SK-N-SH treated with all-trans-retinoic acid at 6 μM for 48 hours (cell line): ENCODE data around the gene KIR3DL1.

Experiments used
- ATAC-seq: fragments of 200-7000 bp; cut with Tn5 transposase; 3 replicates; pipeline ENCODE4 v1.9.1; 2020; ENCODE audit warnings: mild to moderate bottlenecking, moderate library complexity
- ARNTL ChIP-seq: fragments of 450-650 bp; formaldehyde crosslinking; IDR thresholded peaks from 2 replicates; pipeline ENCODE4 v1.5.0; 2020; ENCODE audit warnings: low read depth, mild to moderate bottlenecking, moderate library complexity, borderline replicate concordance
- BACH2 ChIP-seq: fragments of 250-450 bp; sonication (Bioruptor Pico); IDR thresholded peaks from 2 replicates; pipeline ENCODE4 v1.9.0; 2021; ENCODE audit warnings: mild to moderate bottlenecking, borderline replicate concordance
- CSDC2 ChIP-seq: fragments of 250-450 bp; sonication (Bioruptor Pico); IDR thresholded peaks from 2 replicates; pipeline ENCODE4 v1.5.0; 2020; ENCODE audit warnings: mild to moderate bottlenecking, moderate library complexity
- ESRRG ChIP-seq: fragments of 250-450 bp; sonication (Bioruptor Pico); IDR thresholded peaks from 2 replicates; pipeline ENCODE4 v1.6.1; 2021; ENCODE audit warnings: mild to moderate bottlenecking
- GLIS3 ChIP-seq: fragments of 250-450 bp; sonication (Bioruptor Pico); IDR thresholded peaks from 2 replicates; pipeline ENCODE4 v1.5.0; 2020; ENCODE audit warnings: mild to moderate bottlenecking, moderate library complexity
- ISL1 ChIP-seq: fragments of 250-450 bp; sonication (Bioruptor Pico); IDR thresholded peaks from 2 replicates; pipeline ENCODE4 v2.1.2; 2022; ENCODE audit warnings: mild to moderate bottlenecking, moderate library complexity
- OSR1 ChIP-seq: fragments of 250-450 bp; sonication (Bioruptor Pico); IDR thresholded peaks from 2 replicates; pipeline ENCODE4 v1.8.0; 2022; ENCODE audit warnings: moderate library complexity, mild to moderate bottlenecking, inconsistent platforms
- PPARA ChIP-seq: fragments of 250-450 bp; sonication (Bioruptor Pico); IDR thresholded peaks from 2 replicates; pipeline ENCODE4 v1.5.0; 2020; ENCODE audit warnings: mild to moderate bottlenecking, borderline replicate concordance
- SNAI2 ChIP-seq: fragments of 250-450 bp; sonication (Bioruptor Pico); IDR thresholded peaks from 2 replicates; pipeline ENCODE4 v1.5.0; 2020; ENCODE audit warnings: mild to moderate bottlenecking, moderate library complexity
- TCF4 ChIP-seq: fragments of 250-450 bp; sonication (Bioruptor Pico); IDR thresholded peaks from 2 replicates; pipeline ENCODE4 v1.8.0; 2021; ENCODE audit warnings: mild to moderate bottlenecking, moderate library complexity, borderline replicate concordance
- TOX ChIP-seq: fragments of 250-450 bp; sonication (Bioruptor Pico); IDR thresholded peaks from 2 replicates; pipeline ENCODE4 v1.8.0; 2021; ENCODE audit warnings: mild to moderate bottlenecking, moderate library complexity, borderline replicate concordance
- TSHZ2 ChIP-seq: fragments of 250-450 bp; sonication (Bioruptor Pico); IDR thresholded peaks from 2 replicates; pipeline ENCODE4 v1.5.0; 2020; ENCODE audit warnings: mild to moderate bottlenecking, moderate library complexity
- ZC3H10 ChIP-seq: fragments of 250-450 bp; sonication (Bioruptor Pico); IDR thresholded peaks from 2 replicates; pipeline ENCODE4 v1.5.1; 2021; ENCODE audit warnings: mild to moderate bottlenecking, moderate library complexity
- ZFP3 ChIP-seq: fragments of 250-450 bp; sonication (Bioruptor Pico); IDR thresholded peaks from 2 replicates; pipeline ENCODE4 v1.5.0; 2020; ENCODE audit warnings: mild to moderate bottlenecking, moderate library complexity
- ZFP30 ChIP-seq: fragments of 450-650 bp; formaldehyde crosslinking; IDR thresholded peaks from 2 replicates; pipeline ENCODE4 v1.5.0; 2022; ENCODE audit warnings: mild to moderate bottlenecking, moderate library complexity
- ZNF565 ChIP-seq: fragments of 450-650 bp; formaldehyde crosslinking; conservative IDR thresholded peaks from 2 replicates; pipeline ENCODE4 v1.5.0; 2020; ENCODE audit warnings: low read depth, mild to moderate bottlenecking, moderate library complexity
- ZNF70 ChIP-seq: fragments of 450-650 bp; formaldehyde crosslinking; IDR thresholded peaks from 2 replicates; pipeline ENCODE4 v1.5.0; 2020; ENCODE audit warnings: mild to moderate bottlenecking, moderate library complexity
- ZNF8 ChIP-seq: fragments of 450-650 bp; formaldehyde crosslinking; IDR thresholded peaks from 2 replicates; pipeline ENCODE4 v1.5.0; 2020; ENCODE audit warnings: mild to moderate bottlenecking, moderate library complexity
- TF ChIP-seq, protein P1 (sequence below): fragments of 250-450 bp; sonication (Bioruptor Pico); IDR thresholded peaks from 2 replicates; pipeline ENCODE4 v1.8.0; 2020; ENCODE audit warnings: mild to moderate bottlenecking, moderate library complexity, borderline replicate concordance
- TF ChIP-seq, protein P2 (sequence below): fragments of 250-450 bp; sonication (Bioruptor Pico); IDR thresholded peaks from 2 replicates; pipeline ENCODE4 v1.5.1; 2020; ENCODE audit warnings: low read depth, mild to moderate bottlenecking, moderate library complexity
- TF ChIP-seq, protein P3 (sequence below): fragments of 250-450 bp; sonication (Bioruptor Pico); IDR thresholded peaks from 2 replicates; pipeline ENCODE4 v1.8.0; 2021; ENCODE audit warnings: low read depth, mild to moderate bottlenecking, moderate library complexity, borderline replicate concordance
- TF ChIP-seq, protein P4 (sequence below): fragments of 250-450 bp; sonication (Bioruptor Pico); IDR thresholded peaks from 2 replicates; pipeline ENCODE4 v1.5.1; 2021; ENCODE audit warnings: mild to moderate bottlenecking, moderate library complexity

KIR3DL1 gene

GRCh38 chr19:54791476-54791875 lies 24.8 kb upstream of the KIR3DL1 start:
- TF ChIP-seq TCF4 (CRISPR knock-in tag): no peak
- TF ChIP-seq BACH2 (CRISPR knock-in tag): no peak
- TF ChIP-seq, protein P1, sequence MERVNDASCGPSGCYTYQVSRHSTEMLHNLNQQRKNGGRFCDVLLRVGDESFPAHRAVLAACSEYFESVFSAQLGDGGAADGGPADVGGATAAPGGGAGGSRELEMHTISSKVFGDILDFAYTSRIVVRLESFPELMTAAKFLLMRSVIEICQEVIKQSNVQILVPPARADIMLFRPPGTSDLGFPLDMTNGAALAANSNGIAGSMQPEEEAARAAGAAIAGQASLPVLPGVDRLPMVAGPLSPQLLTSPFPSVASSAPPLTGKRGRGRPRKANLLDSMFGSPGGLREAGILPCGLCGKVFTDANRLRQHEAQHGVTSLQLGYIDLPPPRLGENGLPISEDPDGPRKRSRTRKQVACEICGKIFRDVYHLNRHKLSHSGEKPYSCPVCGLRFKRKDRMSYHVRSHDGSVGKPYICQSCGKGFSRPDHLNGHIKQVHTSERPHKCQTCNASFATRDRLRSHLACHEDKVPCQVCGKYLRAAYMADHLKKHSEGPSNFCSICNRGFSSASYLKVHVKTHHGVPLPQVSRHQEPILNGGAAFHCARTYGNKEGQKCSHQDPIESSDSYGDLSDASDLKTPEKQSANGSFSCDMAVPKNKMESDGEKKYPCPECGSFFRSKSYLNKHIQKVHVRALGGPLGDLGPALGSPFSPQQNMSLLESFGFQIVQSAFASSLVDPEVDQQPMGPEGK: no peak
- TF ChIP-seq, protein P2, sequence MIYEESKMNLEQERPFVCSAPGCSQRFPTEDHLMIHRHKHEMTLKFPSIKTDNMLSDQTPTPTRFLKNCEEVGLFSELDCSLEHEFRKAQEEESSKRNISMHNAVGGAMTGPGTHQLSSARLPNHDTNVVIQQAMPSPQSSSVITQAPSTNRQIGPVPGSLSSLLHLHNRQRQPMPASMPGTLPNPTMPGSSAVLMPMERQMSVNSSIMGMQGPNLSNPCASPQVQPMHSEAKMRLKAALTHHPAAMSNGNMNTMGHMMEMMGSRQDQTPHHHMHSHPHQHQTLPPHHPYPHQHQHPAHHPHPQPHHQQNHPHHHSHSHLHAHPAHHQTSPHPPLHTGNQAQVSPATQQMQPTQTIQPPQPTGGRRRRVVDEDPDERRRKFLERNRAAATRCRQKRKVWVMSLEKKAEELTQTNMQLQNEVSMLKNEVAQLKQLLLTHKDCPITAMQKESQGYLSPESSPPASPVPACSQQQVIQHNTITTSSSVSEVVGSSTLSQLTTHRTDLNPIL: no peak
- TF ChIP-seq ARNTL (CRISPR knock-in tag): no peak
- no peak for TF ChIP-seq SNAI2 (CRISPR knock-in tag)
- no peak for TF ChIP-seq ISL1
- TF ChIP-seq ZNF8 (CRISPR knock-in tag): no peak
- TF ChIP-seq, protein P3, sequence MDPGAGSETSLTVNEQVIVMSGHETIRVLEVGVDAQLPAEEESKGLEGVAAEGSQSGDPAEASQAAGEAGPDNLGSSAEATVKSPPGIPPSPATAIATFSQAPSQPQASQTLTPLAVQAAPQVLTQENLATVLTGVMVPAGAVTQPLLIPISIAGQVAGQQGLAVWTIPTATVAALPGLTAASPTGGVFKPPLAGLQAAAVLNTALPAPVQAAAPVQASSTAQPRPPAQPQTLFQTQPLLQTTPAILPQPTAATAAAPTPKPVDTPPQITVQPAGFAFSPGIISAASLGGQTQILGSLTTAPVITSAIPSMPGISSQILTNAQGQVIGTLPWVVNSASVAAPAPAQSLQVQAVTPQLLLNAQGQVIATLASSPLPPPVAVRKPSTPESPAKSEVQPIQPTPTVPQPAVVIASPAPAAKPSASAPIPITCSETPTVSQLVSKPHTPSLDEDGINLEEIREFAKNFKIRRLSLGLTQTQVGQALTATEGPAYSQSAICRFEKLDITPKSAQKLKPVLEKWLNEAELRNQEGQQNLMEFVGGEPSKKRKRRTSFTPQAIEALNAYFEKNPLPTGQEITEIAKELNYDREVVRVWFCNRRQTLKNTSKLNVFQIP (CRISPR knock-in tag): no peak
- no peak for ATAC-seq

- TF ChIP-seq ZFP30: no peak
- TF ChIP-seq SNAI2 (CRISPR knock-in tag): no peak
- TF ChIP-seq ZNF70 (CRISPR knock-in tag): no peak
- no peak for TF ChIP-seq TSHZ2 (CRISPR knock-in tag)
- no peak for TF ChIP-seq GLIS3
- TF ChIP-seq ZNF8 (CRISPR knock-in tag): no peak
- TF ChIP-seq TOX (CRISPR knock-in tag): no peak
- TF ChIP-seq ZFP3 (CRISPR knock-in tag): no peak
- no peak for TF ChIP-seq ISL1
- no peak for TF ChIP-seq ZNF565 (CRISPR knock-in tag)
- no peak for TF ChIP-seq BACH2 (CRISPR knock-in tag)
- TF ChIP-seq ESRRG (CRISPR knock-in tag): no peak
- TF ChIP-seq, protein P2: no peak
- TF ChIP-seq, protein P4, sequence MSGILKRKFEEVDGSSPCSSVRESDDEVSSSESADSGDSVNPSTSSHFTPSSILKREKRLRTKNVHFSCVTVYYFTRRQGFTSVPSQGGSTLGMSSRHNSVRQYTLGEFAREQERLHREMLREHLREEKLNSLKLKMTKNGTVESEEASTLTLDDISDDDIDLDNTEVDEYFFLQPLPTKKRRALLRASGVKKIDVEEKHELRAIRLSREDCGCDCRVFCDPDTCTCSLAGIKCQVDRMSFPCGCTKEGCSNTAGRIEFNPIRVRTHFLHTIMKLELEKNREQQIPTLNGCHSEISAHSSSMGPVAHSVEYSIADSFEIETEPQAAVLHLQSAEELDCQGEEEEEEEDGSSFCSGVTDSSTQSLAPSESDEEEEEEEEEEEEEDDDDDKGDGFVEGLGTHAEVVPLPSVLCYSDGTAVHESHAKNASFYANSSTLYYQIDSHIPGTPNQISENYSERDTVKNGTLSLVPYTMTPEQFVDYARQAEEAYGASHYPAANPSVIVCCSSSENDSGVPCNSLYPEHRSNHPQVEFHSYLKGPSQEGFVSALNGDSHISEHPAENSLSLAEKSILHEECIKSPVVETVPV (CRISPR knock-in tag): no peak
- TF ChIP-seq OSR1: no peak
- TF ChIP-seq TCF4 (CRISPR knock-in tag): no peak
- TF ChIP-seq CSDC2: no peak
- TF ChIP-seq, all 23 proteins: peak for 0
- no peak for ATAC-seq
Observed at GRCh38 chr19:54792814-54793213, 23.5 kb upstream of the KIR3DL1 start.

DNA sequence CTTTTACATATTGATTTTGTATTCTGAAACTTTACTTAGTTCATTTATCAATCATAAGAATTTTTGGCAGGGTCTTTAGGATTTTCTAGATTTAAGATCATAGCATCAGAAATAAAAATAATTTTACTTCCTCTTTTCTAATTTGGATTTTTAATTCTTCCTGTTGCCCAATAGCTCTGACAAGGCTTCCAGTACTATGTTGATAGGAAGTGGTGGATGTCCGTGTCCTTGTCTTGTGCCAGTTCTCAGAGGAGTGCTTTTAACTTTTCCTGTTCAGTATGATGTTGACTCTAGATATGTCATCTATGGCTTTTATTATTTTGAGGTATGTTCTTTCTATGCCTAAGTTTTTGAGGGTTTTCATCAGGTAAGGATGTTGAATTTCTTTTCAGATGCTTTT lies 20.5 kb upstream of the KIR3DL1 start:
- no peak for ATAC-seq
- TF ChIP-seq SNAI2 (CRISPR knock-in tag) (no peak), ZNF8 (CRISPR knock-in tag) (no peak), TCF4 (CRISPR knock-in tag) (no peak), CSDC2 (no peak), ISL1 (no peak), ARNTL (CRISPR knock-in tag) (no peak), PPARA (no peak), ESRRG (CRISPR knock-in tag) (no peak), ZC3H10 (CRISPR knock-in tag) (no peak), ZFP30 (no peak), ZNF70 (CRISPR knock-in tag) (no peak)
- TF ChIP-seq, protein P2: no peak
- TF ChIP-seq, protein P1: no peak
